GM13977 (cell line): ENCODE results near the gene TRPV4.

Source experiments
- DNase-seq: peaks from one replicate; pipeline ENCODE4 v3.0.0; 2012; ENCODE audit warnings: low spot score
- in situ Hi-C: fragments of 300-500 bp; cut with MboI; formaldehyde crosslinking; loops from one replicate; pipeline ENCODE4 v1.12.0; 2022; ENCODE audit warnings: low sequenced_read_pairs, low pct_unique_long_range_greater_than_20kb, mixed read lengths, inconsistent platforms; ENCODE audit not compliant: unreplicated experiment
- TF ChIP-seq, protein P1 (sequence below): IDR thresholded peaks from 2 replicates; pipeline ENCODE4 v1.5.1; 2012; ENCODE audit warnings: mild to moderate bottlenecking, control low read depth; ENCODE audit not compliant: insufficient read depth; ENCODE audit errors: extremely low read depth, missing control alignments

Gene TRPV4

DNA sequence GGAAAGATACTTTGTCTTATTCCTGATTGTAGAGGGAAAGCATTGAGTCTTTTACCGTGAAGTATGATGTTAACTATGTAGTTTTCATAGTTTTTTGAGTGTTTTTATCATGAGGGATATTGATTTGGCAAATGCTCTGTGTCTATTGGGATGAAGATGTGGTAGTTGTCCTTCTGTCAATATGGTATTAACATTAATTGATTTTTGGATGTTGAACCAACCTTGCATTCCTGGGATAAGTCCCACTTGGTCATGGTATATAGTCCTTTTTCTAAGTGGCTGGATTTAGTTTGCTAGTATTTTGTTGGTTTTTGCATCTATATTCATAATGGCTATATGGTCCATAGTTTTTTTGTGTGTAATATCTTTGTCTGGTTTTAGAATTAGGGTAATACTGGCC is 76.7 kb downstream of the TRPV4 start:
- TF ChIP-seq, protein P1, sequence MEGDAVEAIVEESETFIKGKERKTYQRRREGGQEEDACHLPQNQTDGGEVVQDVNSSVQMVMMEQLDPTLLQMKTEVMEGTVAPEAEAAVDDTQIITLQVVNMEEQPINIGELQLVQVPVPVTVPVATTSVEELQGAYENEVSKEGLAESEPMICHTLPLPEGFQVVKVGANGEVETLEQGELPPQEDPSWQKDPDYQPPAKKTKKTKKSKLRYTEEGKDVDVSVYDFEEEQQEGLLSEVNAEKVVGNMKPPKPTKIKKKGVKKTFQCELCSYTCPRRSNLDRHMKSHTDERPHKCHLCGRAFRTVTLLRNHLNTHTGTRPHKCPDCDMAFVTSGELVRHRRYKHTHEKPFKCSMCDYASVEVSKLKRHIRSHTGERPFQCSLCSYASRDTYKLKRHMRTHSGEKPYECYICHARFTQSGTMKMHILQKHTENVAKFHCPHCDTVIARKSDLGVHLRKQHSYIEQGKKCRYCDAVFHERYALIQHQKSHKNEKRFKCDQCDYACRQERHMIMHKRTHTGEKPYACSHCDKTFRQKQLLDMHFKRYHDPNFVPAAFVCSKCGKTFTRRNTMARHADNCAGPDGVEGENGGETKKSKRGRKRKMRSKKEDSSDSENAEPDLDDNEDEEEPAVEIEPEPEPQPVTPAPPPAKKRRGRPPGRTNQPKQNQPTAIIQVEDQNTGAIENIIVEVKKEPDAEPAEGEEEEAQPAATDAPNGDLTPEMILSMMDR, result no peak
- no peak for DNase-seq
- in situ Hi-C loops, result no loop called here

DNA sequence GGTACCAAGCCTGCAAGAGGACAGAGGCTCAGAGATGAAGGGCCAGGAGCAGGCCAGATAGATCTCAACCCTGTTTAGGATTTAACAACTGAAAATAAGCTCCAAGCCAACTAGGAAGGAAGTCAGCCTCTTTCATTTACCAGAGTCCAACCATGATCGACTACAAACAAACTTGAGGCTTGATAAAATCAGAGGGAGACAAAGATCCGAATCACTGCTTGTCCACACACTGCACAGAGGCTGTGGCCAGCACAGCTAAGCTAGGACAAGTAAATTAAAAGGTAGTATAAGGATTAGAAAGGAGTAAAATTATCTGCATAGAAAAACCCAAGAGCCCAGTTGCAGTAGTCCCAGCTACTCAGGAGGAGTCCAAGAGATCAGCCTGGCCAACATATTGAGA is 79.2 kb downstream of the TRPV4 start:
- in situ Hi-C loops, result no loop called here
- DNase-seq, result no peak
- TF ChIP-seq, protein P1, result no peak

DNA sequence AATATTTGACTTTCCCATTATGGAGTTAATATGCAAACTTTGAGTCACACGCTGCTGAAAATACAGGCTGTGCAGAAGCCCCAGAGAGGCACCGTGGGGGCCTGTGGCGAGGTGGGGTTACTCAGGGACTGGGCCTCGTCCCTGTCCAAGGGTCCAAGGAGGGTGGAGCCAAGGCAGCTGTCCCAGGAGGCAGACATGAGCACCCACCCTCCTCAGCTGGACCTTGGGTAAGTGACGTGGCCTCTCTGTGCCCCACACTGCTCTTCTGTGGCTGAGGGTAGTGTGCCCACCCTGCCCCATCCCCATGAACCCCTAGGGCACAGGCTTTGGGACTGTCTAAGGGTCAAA is 80.2 kb downstream of the TRPV4 start:
- TF ChIP-seq, protein P1, result no peak
- in situ Hi-C loops, result no loop called here
- no peak for DNase-seq

DNA sequence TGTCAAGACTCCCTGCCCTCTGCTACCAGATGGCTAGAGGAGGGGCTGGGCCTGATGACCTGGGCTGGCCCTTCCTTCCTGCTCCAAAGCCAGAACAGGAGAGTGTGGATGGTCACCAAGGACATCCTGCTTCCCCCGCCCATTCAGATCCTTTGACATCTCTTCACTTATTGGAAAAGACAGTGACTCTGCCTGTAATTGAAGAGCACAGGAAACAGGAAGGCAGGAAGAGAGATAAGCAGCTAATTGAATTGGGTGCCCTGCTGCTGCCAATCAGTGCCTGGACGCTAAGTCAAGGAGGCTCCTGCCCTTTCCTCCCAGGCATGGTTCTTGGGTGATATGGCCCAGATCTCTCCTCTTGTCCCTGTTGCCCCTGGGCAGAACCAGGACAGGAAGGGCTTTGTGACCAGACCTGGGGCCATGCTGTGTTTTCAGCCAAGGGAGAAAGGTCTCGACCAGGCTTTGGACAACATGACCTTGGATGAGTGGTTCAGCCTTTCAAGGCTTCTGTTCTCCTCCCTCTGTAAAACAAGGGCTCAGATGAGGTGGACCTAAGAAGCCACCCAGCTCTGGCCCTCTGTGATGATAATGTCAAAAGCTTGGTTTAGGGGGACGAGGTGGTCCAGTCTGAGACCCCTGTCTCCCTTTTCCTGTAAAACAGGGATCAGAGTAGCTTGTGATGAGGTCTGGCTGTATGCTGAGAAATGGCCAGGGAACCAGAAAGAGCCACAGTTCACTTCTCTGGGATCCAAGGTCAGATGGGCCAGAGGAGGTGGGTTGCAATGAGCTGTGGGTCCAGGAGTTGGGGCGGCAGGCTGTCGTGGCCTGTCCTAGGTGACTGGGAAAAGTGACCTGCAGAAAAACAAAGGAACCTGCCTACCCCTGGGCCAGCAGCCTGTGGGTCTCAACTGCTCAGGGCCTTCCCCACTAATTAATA is 80.8 kb downstream of the TRPV4 start:
- in situ Hi-C loops, result no loop called here
- no peak for DNase-seq

DNA sequence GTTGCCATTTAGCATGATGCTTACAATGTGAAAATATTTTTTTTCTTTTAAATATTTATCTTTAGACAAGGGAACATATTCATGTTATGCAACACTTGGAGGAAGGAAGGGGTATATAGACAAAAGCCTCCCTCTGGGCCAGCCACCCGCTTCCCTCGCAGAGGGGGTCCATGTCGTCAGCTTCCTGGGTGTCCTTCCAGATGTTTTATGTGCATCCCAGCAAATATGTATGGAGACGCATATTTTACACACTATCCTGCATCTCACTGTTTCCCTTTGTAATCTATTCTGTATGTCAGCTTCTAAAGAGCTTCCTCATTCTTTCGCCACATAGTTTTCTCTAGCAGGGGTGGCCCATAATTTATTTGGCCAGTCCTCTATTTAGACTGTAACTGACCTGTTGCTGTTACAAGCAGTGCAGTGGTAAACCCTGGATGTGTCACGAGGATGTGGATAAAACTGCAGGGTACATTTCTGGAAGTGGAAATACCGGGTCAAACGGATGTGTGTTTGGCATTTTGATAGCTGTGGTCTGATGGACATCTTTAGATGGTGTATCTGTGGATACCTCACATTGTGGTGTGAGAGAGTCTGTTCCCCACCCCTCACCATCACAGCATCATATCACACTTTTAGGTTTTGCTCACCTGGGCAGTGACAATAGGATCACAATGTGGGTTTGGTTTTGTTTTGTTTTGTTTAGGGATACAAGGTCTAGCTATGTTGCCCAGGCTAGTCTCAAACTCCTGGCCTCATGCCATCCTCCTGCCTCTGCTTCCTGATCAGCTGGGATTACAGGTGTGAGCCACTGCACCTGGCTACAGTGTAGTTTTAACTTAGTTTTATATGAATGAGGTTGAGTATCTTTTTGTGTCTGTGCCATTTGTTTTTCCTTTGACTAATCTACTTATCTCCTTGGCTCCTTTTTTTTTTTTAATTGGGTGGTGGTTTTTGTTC is 87.9 kb downstream of the TRPV4 start:
- in situ Hi-C loops, result no loop called here
- no peak for DNase-seq
- TF ChIP-seq, protein P1, result no peak

More for the DNA sequence above, 80.8 kb downstream of the TRPV4 start:
- TF ChIP-seq, protein P1, result no peak

DNA sequence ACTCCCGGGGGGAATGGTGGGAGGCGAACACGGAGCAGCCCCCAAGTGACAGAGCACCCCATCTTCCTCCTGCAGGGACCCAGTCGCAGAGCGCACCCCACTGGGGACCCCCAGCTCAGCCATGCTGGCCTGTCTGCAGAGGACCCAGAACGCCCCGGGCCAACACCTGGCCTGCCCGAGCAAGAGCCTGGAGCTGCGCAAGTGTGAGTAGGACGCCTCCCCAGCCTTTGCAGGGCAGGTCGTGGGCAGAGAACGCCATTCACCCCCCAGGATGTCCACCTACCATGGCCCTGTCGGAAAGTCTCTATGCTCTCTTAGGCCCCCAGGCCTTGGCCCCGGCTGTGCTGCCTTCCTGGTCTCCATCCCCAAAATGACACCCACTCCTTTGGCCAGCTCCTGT is 89.2 kb downstream of the TRPV4 start:
- TF ChIP-seq, protein P1, result no peak

More for the DNA sequence above, 89.2 kb downstream of the TRPV4 start:
- in situ Hi-C loops, result no loop called here
- DNase-seq, result no peak
